Measurements from ENCODE around the gene PIGR. TPM values are rescaled to one million over a fixed set of nuclear protein-coding genes. Genes with fewer than 3 reads are reported as not detected.

PIGR gene
- total and polyA plus RNA-seq, 2 of the 8 experiments (the other 6 are each of a cell fraction or from before 2014, with no cell fraction given), result not detected

GRCh38 chr1:206909161-206909882 is 36.9 kb downstream of the PIGR start (continued):
- TF ChIP-seq CHD7 (IDR thresholded peaks at IDR 0.05; ENCODE audit: insufficient replicate concordance, low read length) (no peak), CBX5 (IDR thresholded peaks at IDR 0.05; ENCODE audit: low read depth, low read length) (no peak), NRF1 (IDR thresholded peaks at IDR 0.05; ENCODE audit: low read depth, low read length) (no peak), POLR2A (IDR thresholded peaks at IDR 0.05; ENCODE audit: control extremely low read depth in 1 of 2, low read depth in 2 of 2, low read length in 2 of 2) (no peak), CBX8 (IDR thresholded peaks at IDR 0.05; ENCODE audit: borderline replicate concordance, low read depth, low read length) (no peak), NANOG (IDR thresholded peaks at IDR 0.05; ENCODE audit: insufficient read depth, low read depth, low read length, poor library complexity, severe bottlenecking) (no peak), RFX5 (IDR thresholded peaks at IDR 0.05; ENCODE audit: borderline replicate concordance, low read depth, low read length) (no peak), TAF1 (IDR thresholded peaks at IDR 0.05; ENCODE audit: low read depth, low read length) (peak; percentile 49; the same call in 1 of the 2 replicates), CREB1 (IDR thresholded peaks at IDR 0.05) (0 out of 2 replicates have a peak, but pooled peaks have one; percentile 6), CHD1 (IDR thresholded peaks at IDR 0.05; ENCODE audit: low read depth, low read length) (no peak)
